Measurements from ENCODE around the gene NR5A2.

GRCh38 chr1:200173097-200173618 is 145.6 kb downstream of the NR5A2 start:
- no peak for TF ChIP-seq CTCF (IDR thresholded peaks at IDR 0.05 in 4 of 5, conservative IDR thresholded peaks at IDR 0.05 in 1 of 5)
- TF ChIP-seq POLR2A (IDR thresholded peaks at IDR 0.05), result no peak

All from gastrocnemius medialis (tissue), 4 donors.